Mesendoderm (in vitro differentiated cells): Measurements from ENCODE around the gene CACNG7.

Experiments used
- DNase-seq: peaks from one replicate; pipeline ENCODE4 v3.0.0; 2013
- H2AK5ac ChIP-seq: 2 replicates; pipeline ENCODE4 v1.6.1; 2013; ENCODE audit warnings: low read length, inconsistent platforms
- H2BK120ac ChIP-seq: 2 replicates; pipeline ENCODE4 v1.6.1; 2013; ENCODE audit warnings: low read depth, mild to moderate bottlenecking, low read length, moderate library complexity, mixed read lengths
- H2BK15ac ChIP-seq: replicated peaks from 2 replicates; pipeline ENCODE4 v1.6.1; 2013; ENCODE audit warnings: low read depth, mild to moderate bottlenecking, moderate library complexity
- H2BK5ac ChIP-seq: 2 replicates; pipeline ENCODE4 v1.6.1; 2013; ENCODE audit warnings: low read length, inconsistent platforms
- H3K18ac ChIP-seq: 2 replicates; pipeline ENCODE4 v1.6.1; 2013; ENCODE audit warnings: mild to moderate bottlenecking, low read length, mixed read lengths
- H3K23ac ChIP-seq: one replicate; pipeline ENCODE4 v1.6.1; 2013; ENCODE audit warnings: low read length
- H3K27ac ChIP-seq: 2 replicates; pipeline ENCODE4 v1.5.1; 2013; ENCODE audit warnings: low read depth, mild to moderate bottlenecking, inconsistent platforms, low read length, moderate library complexity
- H3K27me3 ChIP-seq: 2 replicates; pipeline ENCODE4 v1.6.1; 2013; ENCODE audit warnings: low read length, control low read depth, mild to moderate bottlenecking, inconsistent platforms; ENCODE audit not compliant: insufficient read depth, poor library complexity
- H3K36me3 ChIP-seq: 2 replicates; pipeline ENCODE4 v1.6.1; 2013; ENCODE audit warnings: low read length, inconsistent platforms; ENCODE audit not compliant: control insufficient read depth, insufficient read depth
- H3K4ac ChIP-seq: one replicate; pipeline ENCODE4 v1.6.1; 2013; ENCODE audit warnings: low read depth, mild to moderate bottlenecking, low read length, moderate library complexity
- H3K4me1 ChIP-seq: 2 replicates; pipeline ENCODE4 v1.6.1; 2013; ENCODE audit warnings: low read depth, low read length, inconsistent platforms; ENCODE audit not compliant: control insufficient read depth
- H3K4me2 ChIP-seq: 2 replicates; pipeline ENCODE4 v1.6.1; 2013; ENCODE audit warnings: low read length
- H3K4me3 ChIP-seq: 2 replicates; pipeline ENCODE4 v1.5.1; 2013; ENCODE audit warnings: mild to moderate bottlenecking, low read length
- H3K56ac ChIP-seq: one replicate; pipeline ENCODE4 v1.6.1; 2013; ENCODE audit warnings: low read length
- H3K79me1 ChIP-seq: 2 replicates; pipeline ENCODE4 v1.6.1; 2013; ENCODE audit warnings: low read length, inconsistent platforms
- H3K79me2 ChIP-seq: 2 replicates; pipeline ENCODE4 v1.6.1; 2013; ENCODE audit warnings: mild to moderate bottlenecking, low read length; ENCODE audit not compliant: control insufficient read depth, insufficient read depth
- H3K9ac ChIP-seq: 2 replicates; pipeline ENCODE4 v1.6.1; 2013; ENCODE audit warnings: low read length, inconsistent platforms
- H4K5ac ChIP-seq: one replicate; pipeline ENCODE4 v1.6.1; 2013; ENCODE audit warnings: low read length
- H4K8ac ChIP-seq: one replicate; pipeline ENCODE4 v1.6.1; 2013; ENCODE audit warnings: low read depth, mild to moderate bottlenecking, control low read depth, low read length, moderate library complexity
- WGBS: extraction: QIAGEN DNeasy Blood & Tissue Kit; methylation state at CpG from one replicate; pipeline ENCODE4 v1.1.7; 2013; ENCODE audit warnings: low lambda C conversion rate, missing lambda C conversion rate; ENCODE audit not compliant: insufficient coverage; ENCODE audit errors: extremely low coverage; 5-methylcytosine and 5-hydroxymethylcytosine counted together

The CACNG7 gene

DNA sequence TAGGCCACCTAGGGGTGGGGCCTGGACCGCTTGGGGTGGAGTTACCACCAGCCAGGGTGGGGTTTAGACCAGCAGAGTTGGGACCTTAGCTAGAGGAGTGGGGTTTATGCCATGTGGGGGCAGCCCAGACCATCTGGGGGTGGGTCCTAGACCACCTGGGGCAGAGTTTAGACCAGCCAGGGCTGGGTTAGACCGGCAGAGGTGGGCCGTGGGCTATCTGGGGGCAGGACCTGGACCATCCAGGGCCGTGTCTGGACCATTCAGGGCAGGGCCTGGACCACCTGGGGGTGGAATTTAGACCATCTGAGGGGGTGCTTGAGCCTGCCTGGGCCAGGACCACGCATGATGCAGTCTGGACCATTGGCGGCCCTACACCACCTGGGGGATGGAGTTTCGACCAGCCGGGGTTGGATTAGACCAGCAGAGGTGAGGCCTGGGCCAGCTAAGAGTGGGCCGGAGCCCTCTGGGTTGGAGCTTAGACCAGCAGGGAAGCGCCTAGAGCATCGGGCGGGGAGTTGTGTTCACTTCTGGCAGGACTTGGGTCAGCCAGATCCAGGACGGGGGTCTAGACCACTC, 72.4 kb downstream of the CACNG7 start:
- Histone ChIP-seq H3K27ac (no peak overlapping the region), H2BK5ac (no peak overlapping the region), H3K4me3 (no peak overlapping the region)

DNA sequence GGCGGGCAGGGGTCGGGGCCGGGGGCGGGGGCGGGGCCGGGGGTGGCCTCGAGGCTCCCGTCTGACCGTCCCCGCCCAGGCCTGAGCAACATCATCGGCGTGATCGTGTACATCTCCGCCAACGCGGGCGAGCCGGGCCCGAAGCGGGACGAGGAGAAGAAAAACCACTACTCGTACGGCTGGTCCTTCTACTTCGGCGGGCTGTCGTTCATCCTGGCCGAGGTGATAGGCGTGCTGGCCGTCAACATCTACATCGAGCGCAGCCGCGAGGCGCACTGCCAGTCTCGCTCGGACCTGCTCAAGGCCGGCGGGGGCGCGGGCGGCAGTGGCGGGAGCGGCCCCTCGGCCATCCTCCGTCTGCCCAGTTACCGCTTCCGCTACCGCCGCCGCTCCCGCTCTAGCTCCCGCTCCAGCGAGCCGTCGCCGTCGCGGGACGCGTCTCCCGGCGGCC, 72.9 kb downstream of the CACNG7 start:
- Histone ChIP-seq H3K9ac (peak overlapping the region; percentile 74), H4K8ac (no peak overlapping the region), H3K4me3 (peak overlapping the region; percentile 38), H3K23ac (no peak overlapping the region), H3K4me1 (peaks cover 6% of the 10 kb centered on the region), H2BK5ac (no peak overlapping the region), H2AK5ac (no peak overlapping the region), H2BK120ac (no peak overlapping the region), H3K56ac (peak overlapping the region; percentile 90), H3K27me3 (no peaks in the 10 kb centered on the region), H4K5ac (no peak overlapping the region), H3K79me2 (no peaks in the 10 kb centered on the region), H3K4me2 (peak overlapping the region; percentile 67), H2BK15ac (no peak overlapping the region), H3K27ac (no peak overlapping the region), H3K18ac (peak overlapping the region; percentile 63), H3K79me1 (no peaks in the 10 kb centered on the region), H3K36me3 (no peaks in the 10 kb centered on the region), H3K4ac (no peak overlapping the region)
- DNase-seq = peak; percentile 55
- no CpG with 5 or more reads among the region's 62 CpGs for WGBS

More for the DNA sequence above, 72.4 kb downstream of the CACNG7 start:
- Histone ChIP-seq H3K18ac (peak overlapping the region; percentile 0), H3K4me2 (peak overlapping the region; percentile 59), H3K4ac (no peak overlapping the region), H3K4me1 (peaks cover 6% of the 10 kb centered on the region), H3K56ac (peak overlapping the region; percentile 82), H3K79me1 (no peaks in the 10 kb centered on the region), H2BK15ac (no peak overlapping the region), H2AK5ac (no peak overlapping the region), H3K9ac (peak overlapping the region; percentile 57), H2BK120ac (no peak overlapping the region), H3K79me2 (no peaks in the 10 kb centered on the region), H4K8ac (no peak overlapping the region), H3K27me3 (no peaks in the 10 kb centered on the region), H3K23ac (peak overlapping the region; percentile 94), H4K5ac (no peak overlapping the region), H3K36me3 (no peaks in the 10 kb centered on the region)
- WGBS = no CpG with 5 or more reads among the region's 13 CpGs
- peak; percentile 51 for DNase-seq

DNA sequence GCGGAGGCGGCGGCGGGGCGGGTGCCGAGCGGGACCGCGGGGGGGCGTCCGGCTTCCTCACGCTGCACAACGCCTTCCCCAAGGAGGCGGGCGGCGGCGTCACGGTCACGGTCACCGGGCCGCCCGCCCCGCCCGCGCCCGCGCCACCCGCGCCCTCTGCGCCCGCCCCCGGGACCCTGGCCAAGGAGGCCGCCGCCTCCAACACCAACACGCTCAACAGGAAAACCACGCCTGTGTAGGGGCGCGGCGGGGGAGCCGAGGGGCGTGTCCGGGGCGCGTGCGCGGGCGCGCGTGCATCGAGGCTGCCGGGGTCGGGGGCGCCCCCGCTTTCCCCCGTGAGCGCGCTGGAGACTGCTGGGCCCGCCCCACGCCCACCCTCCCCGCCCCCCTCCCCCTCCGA, 73.5 kb downstream of the CACNG7 start:
- no peak overlapping the region for H2BK120ac ChIP-seq
- H3K27ac ChIP-seq = no peak overlapping the region
- H3K4me2 ChIP-seq = no peak overlapping the region

DNA sequence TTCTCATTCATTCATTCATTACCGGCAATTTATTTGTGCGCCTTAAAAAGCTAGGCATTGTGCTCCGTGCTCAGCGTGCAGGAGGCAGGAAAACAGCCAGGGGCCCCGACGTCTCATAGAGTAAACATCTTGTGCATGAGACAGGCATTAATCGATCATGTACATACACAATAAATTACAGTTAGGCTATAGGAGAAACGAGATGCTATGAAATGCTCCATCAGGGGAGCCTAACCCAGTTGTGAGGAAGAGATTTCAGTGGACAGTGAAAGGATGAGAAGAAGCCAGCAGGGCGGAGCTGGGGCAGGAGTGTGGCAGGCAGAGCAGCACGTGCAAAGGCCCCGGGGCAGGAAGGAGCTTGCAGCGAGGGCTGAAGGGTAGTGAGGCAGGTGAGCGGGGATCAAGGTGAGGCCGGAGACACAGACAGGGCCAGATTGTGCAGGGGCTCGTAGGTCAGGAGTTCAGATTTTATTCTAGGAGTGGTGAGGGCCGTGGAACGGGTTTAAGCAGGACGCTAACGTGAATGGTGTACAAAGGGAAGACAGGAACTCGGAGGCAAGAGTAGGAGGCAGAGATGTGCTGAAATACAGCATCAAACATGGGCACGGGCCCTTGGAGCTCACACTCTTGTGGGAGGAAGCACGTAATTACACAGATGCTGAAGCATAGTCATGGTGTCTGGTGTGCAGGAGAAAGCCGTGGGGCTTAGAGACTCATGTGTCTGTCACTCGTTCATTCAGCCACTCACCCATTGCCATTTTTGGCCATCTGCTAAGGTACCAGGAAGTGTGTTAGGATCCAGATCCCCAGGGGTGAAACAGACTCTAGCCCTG, 74.6 kb downstream of the CACNG7 start:
- no peak overlapping the region for H4K5ac ChIP-seq
- H3K27ac ChIP-seq = no peak overlapping the region
- H2BK15ac ChIP-seq = no peak overlapping the region
- no peak overlapping the region for H2BK5ac ChIP-seq
- no peak overlapping the region for H3K18ac ChIP-seq
- no peak overlapping the region for H3K4me2 ChIP-seq
- H3K79me2 ChIP-seq = no peaks in the 10 kb centered on the region
- WGBS = no CpG with 5 or more reads among the region's 24 CpGs
- H3K23ac ChIP-seq = no peak overlapping the region
- H3K36me3 ChIP-seq = no peaks in the 10 kb centered on the region
- H3K79me1 ChIP-seq = no peaks in the 10 kb centered on the region
- no peak overlapping the region for H2BK120ac ChIP-seq
- H2AK5ac ChIP-seq = no peak overlapping the region
- no peak overlapping the region for H4K8ac ChIP-seq
- no peak overlapping the region for H3K56ac ChIP-seq
- DNase-seq = no peak
- H3K4me1 ChIP-seq = peaks cover 6% of the 10 kb centered on the region
- H3K9ac ChIP-seq = no peak overlapping the region
- H3K4ac ChIP-seq = no peak overlapping the region
- no peaks in the 10 kb centered on the region for H3K27me3 ChIP-seq
- H3K4me3 ChIP-seq = no peak overlapping the region

More for the DNA sequence above, 73.5 kb downstream of the CACNG7 start:
- Histone ChIP-seq H3K9ac (no peak overlapping the region), H2AK5ac (no peak overlapping the region), H3K36me3 (no peaks in the 10 kb centered on the region), H3K23ac (no peak overlapping the region), H4K8ac (no peak overlapping the region), H4K5ac (no peak overlapping the region), H3K56ac (peak overlapping the region; percentile 42), H3K4me1 (peaks cover 6% of the 10 kb centered on the region), H2BK5ac (no peak overlapping the region), H3K4ac (no peak overlapping the region), H2BK15ac (no peak overlapping the region), H3K27me3 (no peaks in the 10 kb centered on the region), H3K79me1 (no peaks in the 10 kb centered on the region), H3K79me2 (no peaks in the 10 kb centered on the region), H3K4me3 (no peak overlapping the region), H3K18ac (peak overlapping the region; percentile 63)
- no CpG with 5 or more reads among the region's 61 CpGs for WGBS
- peak; percentile 42 for DNase-seq

DNA sequence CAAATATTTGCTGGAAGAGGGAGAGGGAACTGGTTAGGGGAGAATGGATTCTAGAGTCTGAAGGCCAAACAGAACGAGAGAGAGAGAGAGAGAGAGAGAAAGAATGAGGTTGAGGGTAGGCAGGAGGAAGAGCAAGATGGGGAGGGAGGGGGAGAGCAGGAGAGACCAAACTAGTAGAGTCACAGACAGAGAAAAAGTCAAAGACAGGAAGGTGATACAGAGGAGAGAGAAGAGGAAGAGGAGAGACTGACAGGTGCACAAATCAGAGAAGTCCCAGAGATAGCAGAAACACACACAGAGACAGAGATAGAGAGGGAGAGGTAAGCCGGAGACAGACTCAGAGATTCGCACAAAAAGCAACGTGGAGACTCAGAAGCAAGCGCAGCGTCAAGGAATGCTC, 76.8 kb downstream of the CACNG7 start:
- H3K36me3 ChIP-seq = no peaks in the 10 kb centered on the region
- H3K9ac ChIP-seq = no peak overlapping the region
- H4K8ac ChIP-seq = no peak overlapping the region
- H3K23ac ChIP-seq = no peak overlapping the region
- H3K18ac ChIP-seq = no peak overlapping the region
- H3K27me3 ChIP-seq = no peaks in the 10 kb centered on the region
- no peak for DNase-seq
- H3K27ac ChIP-seq = no peak overlapping the region
- WGBS = no CpG with 5 or more reads among the region's 6 CpGs
- no peak overlapping the region for H3K4me3 ChIP-seq
- no peak overlapping the region for H3K4me2 ChIP-seq
- H4K5ac ChIP-seq = no peak overlapping the region
- H3K56ac ChIP-seq = no peak overlapping the region
- H2BK15ac ChIP-seq = no peak overlapping the region
- peaks cover 6% of the 10 kb centered on the region for H3K4me1 ChIP-seq
- H2BK5ac ChIP-seq = no peak overlapping the region
- no peak overlapping the region for H2AK5ac ChIP-seq
- no peak overlapping the region for H3K4ac ChIP-seq
- no peaks in the 10 kb centered on the region for H3K79me2 ChIP-seq
- H2BK120ac ChIP-seq = no peak overlapping the region
- no peaks in the 10 kb centered on the region for H3K79me1 ChIP-seq
